CD4-positive, alpha-beta T cell treated with Interleukin-6 for 4 hours (primary cell): Measurements from ENCODE around the gene SLC20A1.

Source experiments
- DNase-seq: peaks from one replicate; pipeline ENCODE4 v3.0.0-alpha.2; 2020; ENCODE audit warnings: mixed read lengths

Gene SLC20A1

GRCh38 chr2:112627060-112628040 lies 18.4 kb upstream of the SLC20A1 start:
- DNase-seq, result no peak

GRCh38 chr2:112629224-112629623 lies 16.5 kb upstream of the SLC20A1 start:
- no peak for DNase-seq

GRCh38 chr2:112629823-112630222 lies 15.9 kb upstream of the SLC20A1 start:
- DNase-seq, result no peak

- DNase-seq, result no peak
Measured at GRCh38 chr2:112630268-112630667, 15.5 kb upstream of the SLC20A1 start.

GRCh38 chr2:112633708-112634107 lies 12.0 kb upstream of the SLC20A1 start:
- DNase-seq, result no peak

GRCh38 chr2:112634153-112634873 lies 11.4 kb upstream of the SLC20A1 start:
- peak; percentile 59 for DNase-seq

GRCh38 chr2:112634874-112635157 lies 10.9 kb upstream of the SLC20A1 start:
- DNase-seq, result no peak

GRCh38 chr2:112636605-112637288 lies 9.0 kb upstream of the SLC20A1 start:
- peak; percentile 20 for DNase-seq

- DNase-seq, result no peak
Measured at GRCh38 chr2:112637289-112637660, 8.5 kb upstream of the SLC20A1 start.

- no peak for DNase-seq
Measured at GRCh38 chr2:112639936-112640335, 5.8 kb upstream of the SLC20A1 start.

- no peak for DNase-seq
Measured at GRCh38 chr2:112640467-112640799, 5.3 kb upstream of the SLC20A1 start.

- no peak for DNase-seq
Measured at GRCh38 chr2:112640800-112641675, 4.7 kb upstream of the SLC20A1 start.

- no peak for DNase-seq
Measured at GRCh38 chr2:112641701-112642100, 4.0 kb upstream of the SLC20A1 start.

GRCh38 chr2:112642561-112642960 lies 3.2 kb upstream of the SLC20A1 start:
- no peak for DNase-seq

- no peak for DNase-seq
Measured at GRCh38 chr2:112642966-112643365, 2.8 kb upstream of the SLC20A1 start.

- no peak for DNase-seq
Measured at GRCh38 chr2:112643488-112643887, 2.3 kb upstream of the SLC20A1 start.

- DNase-seq, result no peak
Measured at GRCh38 chr2:112644155-112644932, 1.4 kb upstream of the SLC20A1 start.

- DNase-seq, result no peak
Measured at GRCh38 chr2:112644933-112645309, 818 bp upstream of the SLC20A1 start.

- peak; percentile 61 for DNase-seq
Measured at GRCh38 chr2:112646102-112646719, 472 bp downstream of the SLC20A1 start.

- no peak for DNase-seq
Measured at GRCh38 chr2:112646791-112647689, 1.3 kb downstream of the SLC20A1 start.
